Measurements from ENCODE around the gene CABLES2.

The CABLES2 gene

DNA sequence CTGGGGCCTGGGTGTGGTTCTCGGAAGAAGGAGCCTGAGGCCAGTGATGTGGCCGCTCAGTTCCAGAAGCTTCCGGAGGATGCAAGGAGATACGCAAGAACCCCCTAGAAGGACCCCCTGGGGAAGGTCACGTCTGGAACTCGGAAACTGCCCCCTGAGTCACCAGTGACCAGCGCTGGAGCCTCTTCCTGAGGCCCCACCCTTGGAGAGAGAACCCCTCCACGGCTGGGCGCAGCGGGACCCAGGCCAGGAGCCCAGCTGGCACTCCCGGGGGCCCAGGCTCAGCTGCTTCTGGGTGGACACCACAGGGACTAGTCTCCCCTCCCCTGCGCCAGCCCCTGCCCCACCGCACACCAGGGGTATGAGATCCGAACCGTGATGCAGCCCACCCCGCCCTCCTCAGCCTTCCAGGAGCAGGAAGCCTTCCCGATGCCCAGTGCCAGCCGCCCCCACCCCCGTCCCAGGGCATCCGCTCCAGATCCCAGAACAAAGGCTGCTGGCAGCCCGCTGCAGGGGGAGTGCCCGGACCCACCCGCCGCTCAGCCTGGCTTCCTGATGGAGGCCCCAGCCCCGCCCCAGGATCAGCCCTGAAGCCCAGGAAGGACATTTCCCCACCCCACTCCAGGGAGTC lies 47.5 kb downstream of the CABLES2 start:
- no peak for DNase-seq (ENCODE audit: low read depth in 2 of 2)

DNA sequence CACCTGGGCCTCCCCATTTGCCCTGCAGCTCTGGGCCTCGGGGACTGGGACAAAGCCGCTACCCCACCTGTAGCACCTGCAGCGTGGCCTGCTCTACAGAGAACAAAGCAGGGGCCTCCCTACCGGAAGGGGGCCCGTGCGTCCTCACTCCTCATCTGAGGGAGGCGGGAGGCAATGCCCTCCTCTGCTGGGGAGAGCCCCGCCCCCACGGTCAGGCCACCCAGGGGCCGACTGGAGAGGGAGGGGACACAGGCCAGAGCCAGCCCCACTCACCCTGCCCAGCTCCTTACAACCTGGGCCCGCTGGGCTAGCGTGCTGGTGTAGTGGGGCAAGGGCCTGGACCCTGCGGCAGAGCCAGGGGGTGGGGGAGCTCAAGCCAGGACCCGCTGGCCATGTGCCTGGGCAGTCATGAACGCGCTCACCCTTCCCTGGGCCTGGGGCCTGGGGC lies 48.0 kb downstream of the CABLES2 start:
- no peak for DNase-seq (ENCODE audit: low read depth in 2 of 2)

DNA sequence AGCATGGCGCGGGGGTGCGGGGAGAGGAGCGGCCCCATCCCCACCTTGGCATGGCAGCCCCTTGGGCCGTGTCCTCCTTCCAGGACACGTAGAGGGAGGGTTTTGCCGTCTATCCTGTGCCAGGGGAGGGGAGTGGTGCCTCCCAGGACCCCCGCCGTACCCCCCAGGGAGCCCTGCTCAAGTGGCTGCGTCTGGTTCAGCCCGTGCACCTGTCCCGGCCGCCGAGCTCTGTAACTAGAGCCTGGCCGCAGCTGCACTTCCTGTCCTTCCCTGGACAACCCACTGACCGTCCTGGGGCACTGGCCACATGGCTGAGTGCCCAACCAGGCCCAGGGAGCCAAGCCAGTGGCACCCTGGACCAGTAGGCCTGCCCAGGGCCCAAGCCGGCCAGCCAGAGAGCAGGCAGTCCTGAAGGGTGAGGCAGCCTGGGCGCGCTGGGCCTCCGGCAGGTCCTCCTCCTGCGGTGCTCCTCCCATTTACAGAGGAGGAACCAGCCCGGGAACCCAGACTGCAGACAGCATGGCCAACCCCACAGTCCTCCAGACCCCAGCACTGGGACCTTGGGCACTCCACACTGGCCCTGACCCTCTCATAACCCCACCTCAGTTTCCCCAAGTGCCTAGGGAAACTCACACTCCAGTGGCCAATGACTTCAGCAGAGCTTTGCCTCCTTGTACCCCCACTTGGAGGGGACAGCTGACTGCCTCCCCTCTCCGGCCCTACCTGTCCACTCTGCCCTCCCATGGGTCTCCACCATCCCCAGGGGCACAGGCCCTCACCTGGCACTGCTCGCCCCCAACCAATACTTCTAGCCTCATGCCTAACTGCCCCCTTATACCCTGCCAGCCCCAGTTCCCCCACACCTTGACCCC lies 48.7 kb downstream of the CABLES2 start:
- DNase-seq (ENCODE audit: low read depth in 2 of 2), result no peak

DNA sequence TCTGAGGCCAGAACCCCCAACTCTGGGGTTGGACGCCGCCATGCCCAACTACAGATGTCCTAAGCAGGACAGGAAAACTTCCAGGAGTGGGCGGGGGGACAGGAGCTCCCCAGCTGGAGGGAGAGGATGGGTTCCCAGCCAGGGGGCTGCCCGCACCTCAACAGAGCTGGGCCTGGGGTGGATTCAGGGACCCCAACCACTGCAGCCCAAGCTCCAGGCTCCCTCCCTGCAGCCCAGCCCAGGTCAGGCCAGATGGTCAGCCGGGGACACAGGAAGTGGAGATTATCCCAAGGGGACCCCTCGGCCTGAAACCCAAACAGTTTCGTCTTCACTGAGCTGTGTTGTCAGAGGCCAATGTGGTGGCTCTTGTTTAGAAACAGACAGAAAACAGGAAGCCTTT lies 49.4 kb downstream of the CABLES2 start:
- no peak for DNase-seq (ENCODE audit: low read depth in 2 of 2)

DNA sequence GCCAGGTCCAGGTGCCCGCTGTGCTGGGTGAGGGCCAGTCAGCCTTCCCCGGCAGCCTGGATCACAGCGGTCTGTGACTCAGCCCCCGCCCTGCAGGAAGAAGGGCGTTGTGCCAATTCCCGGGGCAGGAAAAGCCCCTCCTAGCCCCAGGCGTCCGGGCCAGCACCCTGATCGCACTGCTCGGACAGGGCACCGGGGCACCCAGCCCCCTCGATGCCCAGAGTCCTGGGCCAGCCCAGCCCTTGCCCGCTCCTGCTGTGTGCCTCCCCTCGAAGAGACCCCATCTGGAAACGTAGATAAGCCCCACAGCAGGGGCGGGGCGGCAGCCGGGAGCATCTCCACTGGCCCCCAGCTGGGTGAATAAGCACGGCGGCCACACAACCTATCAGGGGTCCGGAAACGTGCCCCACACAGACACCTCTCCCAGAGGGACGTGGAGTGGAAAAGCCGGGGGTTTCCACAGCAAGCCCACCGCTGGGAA lies 49.9 kb downstream of the CABLES2 start:
- DNase-seq (ENCODE audit: low read depth in 2 of 2), result no peak

DNA sequence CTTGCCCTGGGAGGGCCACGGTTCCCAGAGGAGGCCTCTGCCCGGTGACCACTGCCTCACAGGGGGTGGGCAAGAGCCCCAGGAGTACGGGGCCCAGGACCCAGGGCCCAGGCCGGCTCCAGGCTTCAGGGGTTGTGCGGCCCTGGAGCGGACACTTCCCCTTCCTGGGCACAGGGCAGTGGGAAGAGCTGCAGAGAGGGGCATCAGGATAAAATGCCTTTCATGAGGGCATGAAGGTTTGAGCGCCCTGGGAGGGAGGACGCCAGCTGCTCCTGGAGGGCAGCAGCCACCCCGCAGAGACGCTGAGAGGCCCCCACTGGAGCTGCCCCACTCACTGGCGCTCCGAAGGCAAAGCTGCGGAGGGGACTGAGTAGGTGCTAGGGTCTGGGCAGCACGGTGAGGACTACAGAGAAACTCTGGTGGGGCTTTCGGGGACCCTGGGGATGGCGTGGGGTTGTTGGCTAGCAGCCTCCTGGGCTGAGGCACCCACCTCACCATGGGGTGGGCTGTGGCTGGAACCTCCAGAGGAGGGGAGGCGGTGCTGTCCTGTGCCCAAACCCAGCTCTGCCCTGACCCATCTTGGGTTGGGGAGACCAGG lies 50.4 kb downstream of the CABLES2 start:
- DNase-seq (ENCODE audit: low read depth in 2 of 2), result no peak

DNA sequence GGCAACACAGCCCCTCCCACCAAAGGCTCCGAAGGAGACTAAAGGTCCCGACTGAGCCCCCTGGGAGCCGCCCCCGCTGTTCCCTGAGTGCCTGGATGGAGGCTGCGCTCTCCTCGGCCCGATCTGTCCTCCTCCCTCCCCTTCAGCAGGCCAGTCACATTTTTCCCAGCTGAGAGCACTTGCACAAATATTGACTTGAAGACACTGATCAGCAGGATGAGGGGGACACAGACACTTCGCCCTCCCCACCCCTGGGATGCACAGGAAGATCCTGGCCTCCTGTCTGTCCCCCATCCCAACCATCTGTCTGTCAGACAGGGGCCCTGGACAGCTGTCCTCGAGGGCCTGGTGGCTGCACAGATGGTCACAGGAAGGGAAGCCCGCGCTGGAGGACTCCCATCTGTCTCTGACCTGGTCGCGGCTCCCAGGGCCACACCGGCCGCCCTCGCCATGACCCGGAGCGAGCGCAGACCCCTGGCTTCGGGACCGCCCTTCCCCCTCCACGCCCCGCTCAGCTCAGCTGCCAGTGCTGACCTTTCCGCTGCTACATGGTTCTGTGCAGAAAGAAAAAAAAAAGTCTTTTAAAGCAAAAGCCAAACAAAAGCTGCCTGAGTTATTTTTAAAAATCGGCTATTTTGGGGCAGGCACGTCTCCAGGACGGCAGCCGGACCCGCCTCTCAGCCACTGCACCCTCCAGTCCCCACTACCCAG lies 51.1 kb downstream of the CABLES2 start:
- no peak for DNase-seq (ENCODE audit: low read depth in 2 of 2)

DNA sequence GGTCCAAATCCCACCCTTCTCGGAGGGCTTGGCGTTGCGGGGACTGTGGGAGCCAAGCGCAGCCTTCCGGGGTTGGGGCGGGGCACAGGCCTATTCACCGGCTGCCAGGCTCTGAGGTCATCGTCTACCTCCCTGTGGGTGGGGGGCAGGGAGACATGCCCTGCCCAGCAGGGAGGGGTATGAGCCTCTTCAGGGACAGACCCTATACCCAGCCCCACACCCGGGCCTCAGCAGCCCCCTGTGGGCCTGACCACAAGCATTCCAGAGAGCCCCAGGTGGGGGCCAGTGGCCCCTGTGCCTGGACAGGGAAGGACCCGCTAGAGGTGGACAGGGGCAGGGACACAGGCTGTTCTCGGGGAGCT lies 51.6 kb downstream of the CABLES2 start:
- DNase-seq (ENCODE audit: low read depth in 2 of 2), result no peak

DNA sequence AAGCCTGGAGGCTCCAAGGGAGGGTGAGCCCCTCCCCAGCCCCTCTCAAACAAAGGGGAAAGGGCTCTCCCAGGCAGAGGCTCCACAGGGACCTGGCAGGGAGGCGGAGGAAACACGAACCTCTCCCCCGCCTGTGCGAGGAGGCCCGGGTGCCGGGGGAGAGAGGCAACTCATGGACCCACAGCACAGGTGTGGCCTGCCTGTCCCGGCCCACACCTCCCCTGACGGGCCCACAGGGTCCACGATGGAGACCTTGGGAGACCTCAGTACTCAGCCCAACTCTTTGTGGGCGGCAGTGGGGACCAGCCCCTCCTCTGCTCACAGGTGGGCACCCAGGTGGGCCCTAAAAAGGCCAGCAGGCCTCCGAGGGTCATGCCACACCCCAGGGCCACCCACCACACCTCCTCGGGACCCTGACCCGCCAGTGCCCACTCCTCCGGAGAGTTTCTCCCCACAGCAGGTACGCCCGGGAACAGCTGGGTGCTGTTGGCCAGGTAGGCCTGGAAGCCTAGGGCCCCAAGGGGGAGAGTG lies 52.2 kb downstream of the CABLES2 start:
- DNase-seq (ENCODE audit: low read depth in 2 of 2), result no peak

DNA sequence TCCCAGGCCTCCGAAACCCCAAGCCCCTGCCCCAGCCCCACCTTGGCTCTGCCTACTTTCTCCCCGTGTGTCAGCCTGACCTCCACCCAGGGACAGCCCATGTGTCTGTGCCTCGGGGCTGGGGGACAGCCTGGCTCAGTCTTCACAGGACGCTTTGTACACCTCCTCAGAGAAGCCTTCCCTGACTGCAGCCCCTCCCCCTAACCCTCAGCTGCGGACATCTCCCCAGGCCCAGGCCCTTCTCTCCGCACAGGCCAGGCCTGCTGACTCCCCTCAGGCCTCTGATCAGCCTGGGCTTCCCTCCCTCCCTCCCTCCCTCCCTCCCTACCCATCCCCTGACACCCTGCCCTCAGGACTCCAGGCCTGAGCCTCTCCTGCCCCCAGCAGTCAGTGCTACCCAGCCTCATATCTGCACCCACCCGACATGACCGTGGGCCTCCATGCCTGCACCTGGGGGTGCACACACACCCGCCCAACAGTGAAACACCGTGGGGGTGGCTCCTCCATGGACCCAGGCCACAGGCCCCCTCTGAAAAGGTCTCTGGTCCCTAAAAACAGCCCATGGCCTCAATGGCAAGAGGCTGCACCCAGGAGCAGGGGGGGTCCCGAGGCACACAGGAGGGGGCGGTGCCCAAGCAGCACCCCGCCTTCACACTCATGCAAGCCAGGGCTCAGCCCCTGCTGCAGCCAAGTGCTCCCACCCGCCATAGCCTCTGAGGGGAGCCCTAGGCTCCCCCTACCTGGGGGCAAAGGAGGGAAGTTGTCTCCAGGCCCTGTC lies 52.9 kb downstream of the CABLES2 start:
- no peak for DNase-seq (ENCODE audit: low read depth in 2 of 2)

DNA sequence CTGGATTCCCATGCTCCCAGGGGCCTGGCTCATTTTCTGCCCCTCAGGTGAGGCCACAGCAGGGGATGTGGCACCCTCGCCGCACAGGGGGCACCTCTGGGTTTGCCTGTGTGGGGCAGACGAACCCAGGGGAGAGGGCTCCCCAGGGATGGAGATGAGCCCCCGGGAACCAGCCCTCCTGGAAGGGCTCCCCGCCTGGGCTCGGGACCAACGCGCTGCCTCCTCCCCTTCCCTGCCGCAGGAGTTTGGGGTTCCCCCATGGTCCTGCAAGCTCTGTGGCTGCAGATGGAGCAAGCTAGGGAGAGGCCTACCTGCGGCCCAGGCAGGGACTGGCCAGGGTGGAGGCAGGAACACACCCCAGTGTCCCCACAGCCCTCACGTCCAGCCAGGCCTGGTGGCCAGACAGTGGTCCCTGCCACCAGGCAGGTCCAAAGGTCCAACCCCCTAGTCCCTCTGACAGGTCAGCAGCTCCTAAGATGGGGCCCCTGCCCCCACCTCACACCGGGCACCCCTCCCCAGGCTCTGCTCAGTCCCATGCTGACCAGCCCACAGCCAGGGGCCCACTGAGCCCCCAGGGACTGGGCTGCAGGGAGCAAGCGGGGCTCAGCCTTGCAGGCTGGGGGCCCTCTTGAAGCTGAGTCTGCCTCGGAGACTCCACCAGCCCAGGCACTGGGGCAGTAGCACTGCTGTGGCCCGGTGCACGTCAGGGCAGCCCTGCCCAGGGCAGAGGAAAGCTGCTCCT lies 53.6 kb downstream of the CABLES2 start:
- no peak for DNase-seq (ENCODE audit: low read depth in 2 of 2)

DNA sequence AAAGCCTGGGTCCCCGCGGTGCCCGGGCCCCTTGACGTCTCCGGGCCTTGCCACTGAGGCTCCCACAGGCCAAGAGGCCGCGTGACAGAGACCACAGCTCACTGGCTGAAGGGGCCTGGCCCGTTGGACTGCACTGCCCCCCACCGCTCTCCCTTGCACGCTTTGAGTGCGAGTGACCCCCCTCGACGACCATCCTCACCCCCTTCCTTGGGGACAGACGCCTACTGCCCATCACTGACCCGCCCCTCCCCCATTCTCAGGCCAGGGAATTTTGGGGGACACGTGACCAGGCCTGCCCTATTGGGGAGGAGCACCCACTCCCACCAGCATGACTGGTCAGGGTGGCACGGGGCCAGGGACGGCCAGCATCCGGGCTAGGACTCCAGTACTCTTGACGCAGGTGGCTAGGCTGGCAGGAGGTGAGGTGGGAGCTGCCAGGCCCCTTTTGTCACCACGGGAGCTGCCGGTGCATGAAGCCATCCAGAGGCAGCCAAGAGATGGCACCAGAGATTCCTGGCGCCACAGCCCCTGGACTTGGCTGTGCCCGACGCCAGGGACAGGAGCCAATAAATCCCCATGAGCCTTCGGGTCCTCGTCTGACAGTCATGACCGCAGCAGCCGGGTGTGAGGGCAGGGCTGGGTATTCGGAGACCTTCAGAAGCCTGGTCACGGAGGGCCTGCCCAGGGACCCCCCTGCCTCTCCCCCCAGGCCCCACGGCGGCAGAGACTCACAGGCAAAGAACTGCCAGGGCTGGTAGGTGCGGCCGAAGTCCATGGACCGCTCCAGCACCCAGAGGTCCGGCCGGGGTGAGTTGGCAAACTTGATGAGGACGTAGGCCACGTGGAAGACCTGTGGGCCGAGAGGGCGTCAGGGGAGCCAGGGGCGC lies 54.4 kb downstream of the CABLES2 start:
- no peak for DNase-seq (ENCODE audit: low read depth in 2 of 2)

DNA sequence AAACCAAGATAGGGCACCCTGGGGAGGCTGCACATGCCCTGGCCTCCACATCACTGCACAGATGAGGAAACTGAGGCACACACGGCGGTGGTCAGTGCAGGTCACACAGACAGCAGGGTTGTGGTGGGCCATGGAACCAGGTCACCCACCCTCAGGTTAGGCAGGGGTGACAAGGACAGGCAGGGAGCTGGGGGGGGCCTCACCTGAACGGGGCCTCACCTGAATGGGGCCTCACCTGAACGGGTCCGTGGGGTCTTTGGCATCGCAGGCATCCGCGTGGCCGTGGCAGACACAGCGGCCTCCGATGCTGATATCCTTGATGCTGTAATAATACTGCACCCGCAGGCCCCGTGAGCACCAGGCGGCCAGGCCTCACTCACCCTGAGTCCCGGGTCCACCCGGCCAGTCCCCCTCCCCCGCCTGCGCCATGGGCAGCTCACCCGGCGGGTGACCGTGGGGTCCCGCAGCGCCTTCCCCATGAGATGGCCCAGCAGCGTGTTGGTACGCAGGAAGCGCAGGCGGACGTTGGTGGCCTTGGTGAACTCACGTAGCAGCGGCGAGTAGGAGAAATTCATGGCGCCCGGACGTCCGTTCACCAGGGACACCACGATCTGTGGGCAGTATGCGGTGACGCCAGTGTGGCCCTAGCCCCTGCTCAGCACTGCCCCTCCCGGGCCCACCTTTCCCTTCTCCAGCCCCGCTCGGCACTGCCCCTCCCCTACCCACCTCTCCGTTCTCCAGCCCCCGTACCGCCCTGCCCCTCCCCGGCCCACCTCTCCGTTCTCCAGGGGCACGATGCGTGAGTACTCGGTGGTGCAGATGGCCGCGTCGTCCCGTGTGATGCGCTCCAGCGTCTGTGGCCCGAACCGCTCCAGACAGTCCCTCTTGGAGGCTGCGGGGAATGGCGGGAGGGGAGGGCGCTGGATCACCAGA lies 55.4 kb downstream of the CABLES2 start:
- DNase-seq (ENCODE audit: low read depth in 2 of 2), result no peak

DNA sequence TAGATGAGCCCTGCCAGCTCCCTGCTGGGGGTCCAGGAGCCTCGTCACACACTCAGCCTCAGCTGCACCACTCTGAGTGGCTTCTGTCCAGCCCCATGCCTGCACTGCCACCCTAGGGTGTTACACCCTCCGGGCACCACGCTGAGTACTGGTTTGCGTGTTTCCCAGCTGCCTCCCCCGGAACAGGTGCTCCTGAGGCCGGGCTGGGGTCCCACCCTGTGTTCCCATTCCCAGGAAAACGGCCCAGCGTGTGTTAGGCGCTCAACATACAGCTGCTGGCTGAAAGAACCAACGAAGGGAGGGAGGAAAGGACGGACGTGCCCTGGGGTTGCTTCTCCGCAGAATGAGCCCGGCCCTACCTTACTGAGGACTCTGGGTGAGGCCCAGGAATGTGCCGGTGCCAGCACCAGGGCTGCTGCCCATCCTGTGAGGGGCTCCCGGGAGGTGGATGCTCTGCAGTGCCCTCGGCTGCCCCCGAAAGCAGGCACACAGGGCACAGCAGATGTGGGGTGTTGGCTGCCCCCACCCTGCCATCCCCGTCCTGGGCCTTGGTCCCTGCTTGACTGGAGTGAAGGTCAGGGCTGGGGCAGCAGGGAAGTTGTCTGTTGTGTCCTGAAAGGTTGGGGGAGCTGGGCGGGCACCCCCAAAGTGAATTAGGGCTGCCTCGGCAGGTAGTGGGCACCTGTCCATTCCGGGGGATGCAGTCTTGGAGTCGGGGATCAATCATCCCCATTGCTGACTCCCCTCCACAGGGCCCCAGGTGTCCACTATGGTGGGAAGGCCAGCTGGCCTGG lies 56.3 kb downstream of the CABLES2 start:
- DNase-seq (ENCODE audit: low read depth in 2 of 2), result no peak

DNA sequence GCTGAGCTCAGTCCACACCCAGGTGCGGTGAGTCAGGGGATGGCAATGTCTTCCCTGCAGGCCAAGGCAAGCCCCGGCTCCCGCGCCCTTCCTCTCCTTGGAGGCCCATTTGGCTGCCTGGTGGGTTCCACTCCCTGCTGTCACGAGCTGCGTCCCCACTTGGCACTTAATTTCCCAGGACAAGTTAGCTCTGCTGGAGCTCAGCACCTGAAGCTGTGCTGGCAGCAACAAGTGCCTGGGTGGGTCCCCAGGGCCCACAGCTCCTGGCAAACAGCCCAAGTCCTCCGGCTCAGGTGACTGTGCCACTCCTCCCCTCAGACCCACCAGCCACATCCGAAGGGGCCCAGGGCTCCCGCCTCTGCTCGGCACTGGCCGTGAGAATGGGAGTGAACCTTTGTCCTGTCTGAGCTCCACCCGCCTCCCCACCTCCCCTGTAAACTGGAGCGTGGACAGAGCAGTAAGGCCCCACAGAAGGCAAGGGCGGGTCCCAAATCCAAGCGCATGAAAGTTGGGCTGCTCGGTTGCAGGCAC lies 56.9 kb downstream of the CABLES2 start:
- DNase-seq (ENCODE audit: low read depth in 2 of 2), result no peak

DNA sequence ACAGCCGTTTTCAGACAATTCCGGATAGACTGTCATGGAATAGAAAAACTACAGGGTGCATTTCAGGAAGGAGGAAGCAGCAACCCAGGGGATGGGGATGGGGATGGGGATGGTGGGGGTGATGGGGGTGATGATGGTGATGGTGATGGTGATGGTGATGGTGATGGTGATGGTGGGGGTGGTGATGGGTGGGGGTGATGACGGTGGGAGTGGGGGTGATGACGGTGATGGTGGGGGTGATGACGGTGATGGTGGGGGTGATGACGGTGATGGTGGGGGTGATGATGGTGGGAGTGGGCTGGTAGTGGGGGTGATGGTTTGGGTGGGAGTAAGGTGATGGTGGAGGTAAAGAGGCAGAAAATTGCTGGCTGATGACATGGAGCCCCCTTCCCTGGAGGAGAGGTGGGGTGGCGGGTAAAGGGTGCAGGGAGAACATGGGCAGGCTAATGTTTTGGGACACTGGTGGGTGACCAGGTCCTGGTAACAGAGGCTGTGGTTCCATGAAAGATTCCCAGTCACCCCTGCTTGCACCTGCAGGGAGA lies 57.5 kb downstream of the CABLES2 start:
- no peak for DNase-seq (ENCODE audit: low read depth in 2 of 2)

DNA sequence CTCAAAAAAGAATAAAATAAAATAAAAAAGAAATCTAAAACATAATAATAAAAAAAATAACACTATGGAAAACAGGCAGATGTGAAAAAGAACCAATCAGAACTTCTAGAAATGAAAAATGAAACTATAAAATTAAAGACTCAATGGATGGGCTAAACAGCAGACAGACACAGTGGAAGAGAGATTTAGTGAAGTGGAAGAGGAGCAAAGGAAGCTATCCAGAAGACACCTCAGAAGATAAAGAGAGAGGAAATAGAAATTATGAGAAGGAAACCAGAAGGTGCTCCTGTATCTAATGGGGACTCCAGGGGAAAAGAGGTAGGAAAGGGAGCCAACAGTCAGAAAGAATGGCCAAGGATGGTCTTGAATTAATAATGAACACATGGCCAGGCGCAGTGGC lies 58.5 kb downstream of the CABLES2 start:
- no peak for DNase-seq (ENCODE audit: low read depth in 2 of 2)

All from stimulated activated CD8-positive, alpha-beta memory T cell treated with anti-CD3 and anti-CD28 coated beads, Interleukin-2, amount 100 ng/mL, for 1 hour (primary cell).